GM18868 (cell line): ENCODE measurements around the gene PXDN.
"Not testable (repeated sequence)": the region's sequence is repeated elsewhere in the genome, so short reads cannot be mapped to it uniquely, and the experiment has no call there.

Experiments
- ATAC-seq: cut with Tn5 transposase; IDR thresholded peaks from one replicate; pipeline ENCODE4 v1.9.1; 2021; ENCODE audit warnings: mild to moderate bottlenecking, moderate library complexity; ENCODE audit not compliant: unreplicated experiment

The PXDN gene

DNA sequence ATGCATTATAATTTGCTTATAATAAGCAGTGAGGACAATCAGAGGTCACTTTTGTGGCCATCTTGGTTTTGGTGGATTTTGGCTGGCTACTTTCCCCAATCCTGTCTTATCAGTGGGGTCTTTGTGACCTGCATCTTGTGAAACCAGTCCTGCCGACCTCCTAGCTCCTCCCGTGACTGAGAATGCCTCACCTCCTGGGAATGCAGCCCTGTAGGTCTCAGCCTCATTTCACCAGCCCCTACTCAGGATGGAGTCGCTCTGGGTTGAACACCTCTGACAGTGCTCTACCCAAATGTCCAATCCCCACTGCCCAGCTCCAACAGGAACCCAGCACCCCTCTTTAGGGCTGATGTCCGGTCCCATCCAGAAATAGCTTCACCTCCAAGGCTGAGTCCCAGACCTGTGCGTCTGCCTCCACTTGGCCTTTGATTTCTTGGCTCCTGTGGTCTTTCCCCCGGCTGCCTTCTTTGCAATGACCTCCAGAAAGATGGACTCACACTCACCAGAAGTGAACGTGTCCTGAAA, 31.3 kb upstream of the PXDN start:
- no peak for ATAC-seq

DNA sequence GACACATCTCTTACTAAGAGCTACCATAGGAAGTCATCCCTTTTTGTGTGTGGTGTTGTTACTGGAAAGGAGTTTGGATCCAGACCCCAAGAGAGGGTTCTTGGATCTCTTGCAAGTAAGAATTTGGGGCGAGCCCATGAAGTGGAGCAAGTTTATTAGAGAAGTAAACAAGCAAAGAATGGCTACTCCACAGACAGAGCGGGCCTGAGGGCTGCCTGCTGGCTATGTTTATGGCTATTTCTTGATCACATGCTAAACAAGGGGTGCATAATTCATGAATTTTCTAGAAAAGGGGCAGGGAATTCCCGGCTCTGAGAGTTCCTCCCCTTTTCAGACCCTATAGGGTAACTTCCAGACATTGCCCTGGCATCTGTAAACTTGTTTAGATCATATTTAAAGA, 30.6 kb upstream of the PXDN start:
- ATAC-seq, result no peak

GRCh38 chr2:1773883-1774282, 29.6 kb upstream of the PXDN start:
- no peak for ATAC-seq

- no peak for ATAC-seq
These were observed 28.4 kb upstream of the PXDN start for GRCh38 chr2:1772471-1773267.

DNA sequence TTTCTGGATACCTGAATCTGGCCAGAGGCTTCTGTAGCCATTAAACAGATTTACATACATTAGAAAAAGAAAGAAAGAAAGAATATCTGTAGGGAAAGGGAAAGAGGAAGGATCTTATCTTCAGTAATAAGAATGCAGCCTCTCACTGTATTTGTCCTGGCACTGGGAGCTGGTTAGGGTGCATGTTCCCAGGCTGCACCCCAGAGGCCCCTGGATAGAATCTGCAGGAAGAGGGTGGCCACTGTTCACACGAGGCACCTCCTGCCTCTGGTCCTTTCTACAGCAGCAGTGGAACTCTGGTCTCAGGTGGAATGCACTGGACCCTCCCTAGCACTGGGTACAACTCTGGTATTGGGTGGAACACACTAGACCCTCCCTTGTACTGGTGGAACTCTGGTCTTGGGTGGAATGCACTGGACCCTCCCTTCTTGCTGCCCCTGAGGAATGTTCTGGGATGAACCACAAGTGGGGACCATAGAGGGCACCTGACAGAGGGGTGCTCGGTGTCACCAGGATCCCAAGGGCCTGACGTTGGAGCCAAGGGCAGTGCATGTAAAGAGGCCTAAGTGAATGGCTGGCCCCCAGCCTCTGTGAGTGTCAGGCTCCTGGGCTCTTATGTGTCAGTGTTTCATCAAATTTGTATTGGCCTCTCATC, 27.4 kb upstream of the PXDN start:
- ATAC-seq, result no peak

DNA sequence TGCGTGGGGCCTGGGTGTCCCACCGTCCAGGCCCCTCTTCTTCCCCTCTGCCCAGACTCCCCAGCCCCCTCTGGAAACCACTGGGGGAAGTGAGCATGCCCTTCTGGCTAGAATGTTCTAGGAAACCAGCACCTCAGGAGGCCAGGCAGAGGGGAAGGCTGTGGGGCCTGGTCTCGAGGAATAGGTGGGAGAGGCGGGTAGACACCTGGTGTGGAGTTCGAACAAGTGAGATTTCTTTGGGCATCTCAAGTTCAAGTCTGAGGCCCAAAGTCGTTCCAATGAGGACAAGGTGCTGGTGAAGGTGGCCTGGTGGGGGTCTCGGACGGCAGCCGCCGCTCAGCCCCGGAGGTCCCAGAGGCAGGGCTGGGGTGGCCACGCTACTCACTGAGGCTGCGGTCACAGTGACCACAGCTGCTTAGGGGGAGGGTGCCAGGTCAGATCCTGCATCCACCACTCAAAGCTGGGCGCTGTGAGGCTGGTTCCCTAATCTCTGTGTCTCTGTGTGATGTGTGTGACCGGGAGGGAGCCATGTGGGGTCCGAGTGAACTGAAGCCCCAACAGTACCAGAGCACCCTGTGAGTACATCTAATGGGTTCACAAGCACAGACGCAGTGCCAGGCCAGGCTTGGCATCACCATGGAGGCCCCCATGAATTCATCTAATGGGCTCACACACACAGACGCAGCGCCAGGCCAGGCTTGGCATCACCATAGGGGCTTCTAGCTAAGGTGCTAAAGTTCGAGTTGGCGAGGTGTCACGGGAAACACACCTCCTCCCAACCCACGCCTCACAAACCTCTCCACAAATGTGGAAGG, 26.5 kb upstream of the PXDN start:
- no peak for ATAC-seq

DNA sequence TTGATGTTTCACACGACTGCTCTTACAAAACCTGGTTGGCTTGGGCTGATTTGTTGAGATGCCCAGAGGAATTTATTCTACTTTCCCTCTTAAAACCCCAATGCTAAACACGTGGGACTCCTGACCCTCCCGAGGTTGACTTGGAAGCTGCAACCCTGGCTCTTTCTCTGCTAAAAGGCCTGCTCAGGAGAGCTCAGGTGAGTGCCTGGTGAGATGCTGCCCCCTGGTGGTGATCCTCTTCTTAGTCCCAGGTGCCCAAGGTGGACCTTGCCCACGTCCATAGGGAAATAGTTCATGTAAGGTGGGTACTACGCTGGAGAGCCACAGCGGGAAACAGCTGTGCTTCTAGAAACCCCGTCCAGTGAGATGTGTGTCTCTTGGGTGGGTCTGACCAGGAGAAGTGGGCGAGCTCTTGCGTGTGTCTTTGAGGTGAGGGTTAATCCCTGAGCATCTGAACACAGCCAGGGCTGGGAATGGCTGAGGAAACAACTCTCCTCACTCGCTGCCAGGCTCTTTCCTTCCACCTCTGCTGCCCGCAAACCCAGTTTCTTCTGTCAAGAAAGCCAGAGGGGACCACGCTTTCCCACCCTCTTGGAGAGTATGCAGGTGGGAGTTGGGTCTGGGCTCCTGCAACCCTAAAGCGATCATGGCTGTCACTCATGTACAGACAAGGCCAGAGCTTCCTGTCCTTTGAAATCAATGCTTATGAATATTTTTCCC, 25.5 kb upstream of the PXDN start:
- peak; percentile 69 for ATAC-seq

DNA sequence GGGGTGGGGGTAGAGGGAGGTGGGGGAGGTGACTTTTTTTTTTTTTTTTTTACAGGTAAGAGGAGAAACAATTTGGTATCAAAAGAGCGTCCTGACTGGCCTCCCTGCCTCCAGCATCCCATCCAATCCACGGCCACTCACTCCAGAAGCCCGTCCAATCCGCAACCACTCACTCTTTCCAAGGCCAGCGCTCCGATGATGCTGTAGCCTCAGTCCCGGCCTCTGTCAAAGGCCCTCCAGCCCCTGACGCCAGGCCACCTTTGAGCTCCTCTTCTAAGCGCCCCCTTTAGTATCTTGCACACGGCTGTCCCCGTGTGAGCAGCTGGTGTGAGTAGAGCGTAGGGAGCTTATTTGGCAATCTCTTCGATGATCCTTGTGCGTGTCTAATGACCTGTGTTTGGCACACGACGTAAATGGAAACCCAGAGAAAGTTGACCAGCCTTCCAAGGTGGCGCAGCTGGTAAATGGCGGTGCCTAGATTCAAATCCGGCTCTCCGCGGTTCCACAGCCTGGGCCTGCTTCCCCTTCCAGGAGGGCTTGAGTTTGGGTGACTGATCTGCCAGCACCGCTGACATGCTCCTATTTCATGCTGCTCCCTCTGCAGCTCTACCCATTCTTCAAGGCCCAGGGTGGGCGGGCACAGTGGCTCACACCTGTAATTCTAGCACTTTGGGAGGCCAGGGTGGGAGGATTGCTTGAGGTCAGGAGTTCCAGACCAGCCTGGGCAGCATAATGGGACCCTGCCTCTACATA, 23.8 kb upstream of the PXDN start:
- no peak for ATAC-seq

DNA sequence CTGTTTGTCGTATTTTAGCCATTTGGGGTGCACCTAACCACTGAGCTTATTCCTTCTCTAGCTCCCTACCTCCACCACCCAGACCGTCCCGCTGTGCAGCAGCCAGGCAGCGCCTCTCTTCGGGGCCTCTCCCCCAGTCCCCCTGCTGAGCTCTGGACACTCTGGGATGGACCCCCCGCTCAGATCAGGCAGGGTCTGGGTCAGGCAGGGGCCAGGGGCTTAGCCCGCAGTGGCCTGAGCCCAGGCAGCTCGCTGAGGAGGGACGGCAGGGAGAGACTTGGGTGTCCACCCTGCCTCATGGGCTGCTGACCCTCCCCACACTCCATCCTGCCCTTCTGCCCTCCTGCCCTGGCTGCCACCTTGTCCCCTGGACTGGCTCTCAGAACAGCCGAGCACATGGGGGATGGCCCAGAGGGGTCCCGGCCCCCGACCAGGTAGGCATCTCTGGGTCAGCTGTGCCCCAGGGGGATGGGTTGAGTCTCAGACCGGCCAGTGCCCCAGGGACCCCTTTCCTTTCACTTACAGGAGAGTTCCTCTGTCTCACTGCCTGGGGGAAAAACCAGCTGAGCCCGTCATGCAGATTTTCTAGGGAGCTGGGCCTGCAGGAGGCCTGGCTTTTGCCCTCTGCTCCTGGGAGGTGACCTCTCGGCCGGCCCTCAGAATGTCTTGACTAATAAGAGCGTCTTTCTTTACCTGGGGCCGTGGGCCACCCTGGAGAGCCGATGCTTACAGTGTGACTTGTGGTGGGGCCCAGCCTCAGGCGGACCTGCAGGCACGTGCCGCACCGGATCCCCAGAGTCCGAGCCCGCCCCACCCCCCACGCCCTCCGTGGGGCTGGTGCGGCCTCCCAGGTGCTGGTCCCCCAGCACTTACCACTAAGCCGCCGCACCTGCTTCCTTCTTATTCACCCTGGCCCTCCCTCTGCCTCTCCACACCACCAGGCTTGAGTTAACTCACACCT, 22.8 kb upstream of the PXDN start:
- no peak for ATAC-seq

- ATAC-seq, result no peak
These were observed 22.1 kb upstream of the PXDN start for GRCh38 chr2:1766425-1766824.

GRCh38 chr2:1765201-1765600, 20.9 kb upstream of the PXDN start:
- not testable (repeated sequence) for ATAC-seq

GRCh38 chr2:1759611-1759930, 15.3 kb upstream of the PXDN start:
- ATAC-seq, result no peak

DNA sequence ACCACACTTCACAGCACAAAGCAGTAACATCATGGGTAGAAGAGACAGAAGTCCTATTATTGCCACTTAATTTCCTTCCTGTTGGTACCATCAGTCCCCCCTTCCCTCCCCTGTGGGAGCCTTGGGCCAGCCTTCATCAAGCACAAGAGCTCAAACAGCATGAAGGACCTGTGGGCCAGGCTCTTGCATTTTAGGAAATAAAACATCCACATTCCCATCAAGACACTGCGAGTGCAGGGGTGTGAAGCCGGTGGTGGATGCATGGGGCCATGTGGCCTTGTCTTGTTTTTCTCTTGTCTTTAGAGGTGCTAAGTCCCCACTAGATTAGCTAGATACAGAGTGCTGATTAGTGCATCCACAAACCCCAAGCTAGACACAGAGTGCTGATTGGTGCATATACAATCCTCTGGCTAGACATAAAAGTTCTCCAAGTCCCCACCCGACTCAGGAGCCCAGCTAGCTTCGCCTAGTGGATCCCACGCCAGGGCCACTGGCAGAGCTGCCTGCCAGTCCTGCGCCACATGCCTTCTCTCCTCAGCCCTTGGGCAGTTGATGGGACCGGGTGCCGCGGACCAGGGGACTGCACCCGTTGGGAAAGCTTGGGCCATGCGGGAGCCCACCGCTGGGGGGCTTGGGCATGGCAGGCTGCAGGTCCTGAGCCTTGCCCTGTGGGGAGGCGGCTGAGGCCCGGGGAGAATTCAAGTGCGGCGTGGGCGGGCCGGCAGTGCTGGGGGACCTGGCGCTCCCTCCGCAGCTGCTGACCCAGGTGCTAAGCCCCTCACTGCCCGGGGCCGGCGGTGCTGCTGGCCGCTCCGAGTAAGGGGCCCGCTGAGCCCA, 14.7 kb upstream of the PXDN start:
- no peak for ATAC-seq

DNA sequence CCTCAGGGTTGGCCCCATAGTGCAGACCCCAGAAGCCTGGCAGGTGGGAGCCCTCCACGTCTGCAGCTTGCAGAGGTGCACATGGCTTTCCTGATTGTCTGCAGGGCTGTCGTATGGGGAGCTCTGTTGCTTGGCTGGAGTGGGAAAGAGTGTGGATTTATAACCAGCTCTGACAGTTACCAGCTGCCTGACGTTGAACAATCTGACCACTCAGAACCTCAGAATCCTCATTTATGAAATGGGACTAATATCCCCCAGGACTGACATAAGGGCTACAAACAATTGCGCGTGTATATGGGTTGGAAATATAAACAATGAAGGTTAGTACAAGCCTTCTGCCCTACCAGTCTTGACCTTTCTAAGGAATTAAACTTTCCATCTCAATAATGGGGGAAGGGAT, 13.9 kb upstream of the PXDN start:
- no peak for ATAC-seq

DNA sequence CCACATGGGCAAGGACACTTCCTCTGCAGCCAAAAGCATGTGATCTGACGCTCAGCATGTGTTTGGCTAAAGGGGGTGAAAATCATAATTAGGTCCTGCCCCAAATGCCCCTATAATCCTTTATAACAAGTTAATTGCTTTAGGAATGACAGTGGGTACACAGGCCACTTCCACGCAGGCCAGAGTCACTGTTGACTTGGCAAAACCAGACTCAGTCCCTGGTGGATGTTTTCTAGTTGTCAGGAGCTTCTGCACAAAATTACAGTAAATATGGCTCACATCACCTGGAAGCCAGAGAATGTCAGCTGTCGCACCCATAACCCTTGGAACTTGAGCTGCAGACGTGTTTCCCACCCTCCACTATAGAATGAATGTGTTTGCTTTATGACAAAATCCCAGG, 13.3 kb upstream of the PXDN start:
- no peak for ATAC-seq

DNA sequence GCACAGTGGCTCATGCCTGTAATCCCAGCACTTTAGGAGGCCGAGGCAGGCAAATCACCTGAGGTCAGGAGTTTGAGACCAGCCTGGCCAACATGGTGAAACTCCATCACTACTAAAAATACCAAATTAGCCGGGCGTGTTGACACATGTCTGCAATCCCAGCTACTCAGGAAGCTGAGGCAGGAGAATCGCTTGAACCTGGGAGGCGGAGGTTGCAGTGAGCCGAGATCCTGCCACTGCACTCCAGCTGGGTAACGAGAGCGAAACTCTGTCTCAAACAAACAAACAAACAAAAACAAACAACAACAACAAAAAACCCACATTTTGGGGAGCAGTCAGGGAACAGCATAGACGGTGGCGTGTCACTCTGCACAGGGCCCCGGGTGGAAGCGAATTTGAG, 12.8 kb upstream of the PXDN start:
- not testable (repeated sequence) for ATAC-seq

DNA sequence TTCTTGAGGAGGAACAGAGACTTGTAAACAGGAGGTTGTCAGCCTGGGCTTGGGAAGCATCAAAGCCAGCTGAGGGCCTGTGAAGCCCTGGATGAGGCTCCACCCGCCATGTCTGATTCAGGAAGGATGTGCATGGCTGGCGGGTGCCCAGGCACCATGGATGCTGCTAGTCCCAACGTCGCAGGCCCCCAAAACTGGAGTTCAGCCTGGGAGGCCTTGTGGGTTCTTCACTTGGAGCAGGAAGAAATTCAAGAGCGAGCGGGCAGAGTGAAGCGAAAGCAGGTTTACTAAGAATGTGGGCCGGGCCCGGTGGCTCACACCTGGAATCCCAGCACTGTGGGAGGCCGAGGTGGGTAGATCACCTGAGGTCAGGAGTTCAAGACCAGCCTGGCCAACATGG, 12.1 kb upstream of the PXDN start:
- ATAC-seq, result no peak

DNA sequence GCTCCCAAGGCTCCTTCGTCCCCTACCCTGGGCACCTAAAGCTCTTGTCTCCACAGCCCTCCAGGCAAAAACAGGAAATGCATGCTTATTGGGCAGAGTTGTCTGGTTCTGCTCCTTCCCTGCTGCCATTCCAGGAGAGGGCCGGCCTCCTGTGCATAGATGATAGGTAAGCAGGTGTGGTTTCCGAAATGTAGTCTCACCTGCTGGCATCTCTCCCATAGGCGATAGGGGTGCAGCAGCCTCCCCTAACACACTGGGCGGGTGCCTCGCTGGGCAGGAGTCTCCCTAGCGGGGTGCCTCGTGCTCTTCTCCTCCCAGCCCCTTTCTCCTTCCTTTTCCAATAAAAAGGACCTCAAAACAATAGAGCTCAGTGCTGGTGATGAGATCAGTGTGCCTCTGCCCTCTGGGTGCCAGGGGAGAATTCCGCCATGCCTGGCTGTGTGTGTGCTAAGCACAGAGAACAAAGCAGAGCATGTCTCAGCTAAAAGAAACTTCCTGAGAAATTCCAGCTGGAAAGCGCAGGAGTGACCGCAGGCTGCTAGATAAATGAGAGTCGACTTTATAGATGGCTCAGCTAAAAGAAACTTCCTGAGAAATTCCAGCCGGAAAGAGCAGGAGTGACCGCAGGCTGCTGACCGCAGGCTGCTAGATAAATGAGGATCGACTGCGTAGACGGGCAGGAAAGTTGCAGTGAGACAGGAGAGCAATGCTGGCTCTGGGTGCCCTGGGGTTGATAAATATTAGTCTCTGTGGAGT, 11.3 kb upstream of the PXDN start:
- no peak for ATAC-seq
